Liver (tissue), 9 donors: Measurements from ENCODE around the gene ZNF653. TPM values are rescaled to one million over a fixed set of nuclear protein-coding genes. Genes with fewer than 3 reads are reported as not detected.

Experiments used
- DNase-seq: peaks from one replicate; pipeline ENCODE4 v3.0.0-alpha.2; 2017; ENCODE audit warnings: low spot score
- H3K27ac ChIP-seq, 2 donors: one replicate each; pipeline ENCODE4 v1.7.0; 2013; ENCODE audit warnings: inconsistent platforms in 2 of 2, low read length in 2 of 2, control low read depth in 1 of 2, low read depth in 1 of 2, mild to moderate bottlenecking in 1 of 2
- H3K27me3 ChIP-seq, 4 donors: one replicate each; pipeline versions ENCODE4 v1.6.1 to v1.7.0; 2013; ENCODE audit warnings: low read length in 3 of 4, inconsistent platforms in 1 of 4, mild to moderate bottlenecking in 1 of 4, moderate library complexity in 1 of 4; ENCODE audit not compliant: control insufficient read depth in 4 of 4, insufficient read depth in 4 of 4
- H3K36me3 ChIP-seq, 4 donors: one replicate each; pipeline versions ENCODE4 v1.6.1 to v1.7.0; 2013; ENCODE audit warnings: low read length in 3 of 4, mild to moderate bottlenecking in 3 of 4, low read depth in 1 of 4, moderate library complexity in 1 of 4; ENCODE audit not compliant: control insufficient read depth in 4 of 4, insufficient read depth in 3 of 4
- H3K4me1 ChIP-seq, 4 donors: one replicate each; pipeline versions ENCODE4 v1.6.1 to v1.7.0; 2013; ENCODE audit warnings: low read length in 3 of 4, mild to moderate bottlenecking in 3 of 4, moderate library complexity in 1 of 4; ENCODE audit not compliant: control insufficient read depth in 4 of 4, insufficient read depth in 4 of 4
- H3K4me3 ChIP-seq, 3 donors: one replicate each; pipeline versions ENCODE4 v1.6.1 to v1.7.0; 2013; ENCODE audit warnings: low read length in 3 of 3, control low read depth in 1 of 3, low read depth in 1 of 3, mild to moderate bottlenecking in 1 of 3
- H3K9ac ChIP-seq, 2 donors: one replicate each; pipeline ENCODE4 v1.7.0; 2013; ENCODE audit warnings: low read length in 2 of 2, mild to moderate bottlenecking in 2 of 2, moderate library complexity in 2 of 2, control low read depth in 1 of 2, low read depth in 1 of 2
- H3K9me3 ChIP-seq, 4 donors: one replicate each; pipeline versions ENCODE4 v1.6.1 to v1.7.0; 2013; ENCODE audit warnings: low read length in 3 of 4; ENCODE audit not compliant: control insufficient read depth in 4 of 4
- ATF3 ChIP-seq: IDR thresholded peaks from 2 replicates; pipeline ENCODE4 v1.6.1; 2016; ENCODE audit warnings: antibody characterized with exemption
- CTCF ChIP-seq: fragments of 150-350 bp; IDR thresholded peaks from 2 replicates; pipeline ENCODE4 v1.5.1; 2017; ENCODE audit warnings: improper control_type of control experiment, low read depth, low read length; ENCODE audit not compliant: missing input control
- EGR1 ChIP-seq, 2 donors: IDR thresholded peaks; 2 replicates each; pipeline ENCODE4 v1.6.1; 2016 to 2018; ENCODE audit warnings: antibody characterized with exemption in 2 of 2, low read depth in 2 of 2
- FOXA1 ChIP-seq: IDR thresholded peaks from 2 replicates; pipeline ENCODE4 v1.6.1; 2016; ENCODE audit warnings: antibody characterized with exemption
- FOXA2 ChIP-seq: IDR thresholded peaks from 2 replicates; pipeline ENCODE4 v1.6.1; 2016; ENCODE audit warnings: antibody characterized with exemption
- HNF4G ChIP-seq: IDR thresholded peaks from 2 replicates; pipeline ENCODE4 v1.6.1; 2016; ENCODE audit warnings: antibody characterized with exemption
- JUND ChIP-seq, 2 donors: IDR thresholded peaks; 2 replicates each; pipeline ENCODE4 v1.6.1; 2016; ENCODE audit warnings: antibody characterized with exemption in 2 of 2
- MAX ChIP-seq: IDR thresholded peaks from 2 replicates; pipeline ENCODE4 v1.6.1; 2016; ENCODE audit warnings: antibody characterized with exemption
- NR2F2 ChIP-seq: IDR thresholded peaks from 2 replicates; pipeline ENCODE4 v1.6.1; 2016; ENCODE audit warnings: antibody characterized with exemption
- RAD21 ChIP-seq, 2 donors: IDR thresholded peaks; 2 replicates each; pipeline ENCODE4 v1.6.1; 2016; ENCODE audit warnings: antibody characterized with exemption in 2 of 2, mild to moderate bottlenecking in 2 of 2
- REST ChIP-seq: IDR thresholded peaks from 2 replicates; pipeline ENCODE4 v1.6.1; 2016; ENCODE audit warnings: antibody characterized with exemption, mild to moderate bottlenecking
- RXRA ChIP-seq, 2 donors: IDR thresholded peaks; 2 replicates each; pipeline ENCODE4 v1.6.1; 2017 to 2018; ENCODE audit warnings: antibody characterized with exemption in 2 of 2, mild to moderate bottlenecking in 1 of 2
- SP1 ChIP-seq: IDR thresholded peaks from 2 replicates; pipeline ENCODE4 v1.6.1; 2018; ENCODE audit warnings: antibody characterized with exemption, mild to moderate bottlenecking
- TAF1 ChIP-seq: conservative IDR thresholded peaks from 2 replicates; pipeline ENCODE4 v1.6.1; 2016; ENCODE audit warnings: antibody characterized with exemption, mild to moderate bottlenecking
- YY1 ChIP-seq: IDR thresholded peaks from 2 replicates; pipeline ENCODE4 v1.6.1; 2016; ENCODE audit warnings: antibody characterized with exemption, mild to moderate bottlenecking
- WGBS: extraction: QIAGEN DNeasy Blood & Tissue Kit; methylation state at CpG from one replicate; pipeline ENCODE4 v1.1.7; 2013; 5-methylcytosine and 5-hydroxymethylcytosine counted together
- polyA plus RNA-seq, 2 donors: library from polyadenylated mRNA; stranded (reverse) in 1 of 2; unstranded in 1 of 2; fragments of 200-250 nt in 1 of 2; fragments of >200 nt in 1 of 2; fragmentation: Nextera tagmentation in 1 of 2; extraction: Ambion mirVana in 1 of 2; gene quantifications; one replicate each; pipeline versions ENCODE4 v1.2.1 to v1.2.3, GENCODE V29; 2013 to 2015
- total RNA-seq, 2 donors: library from RNA; depleted of rRNA; stranded (reverse); fragments of >200 nt; gene quantifications; one replicate each; pipeline ENCODE4 v1.2.3, GENCODE V29; 2014
- donor health status: healthy.
- donor health status: healthy.
- donor health status: healthy.
- donor health status: healthy.
- donor health status: healthy.

Gene ZNF653
- total and polyA plus RNA-seq, 4 donors, result 1.3 to 4.6 (median 3.1) TPM

GRCh38 chr19:11499220-11499726 is 6.4 kb downstream of the ZNF653 start (continued):
- no peak for TF ChIP-seq REST
- no peak for TF ChIP-seq FOXA1
- no peak for TF ChIP-seq MAX
- TF ChIP-seq RAD21 (IDR thresholded peaks at IDR 0.05), result no peak
- no peak for TF ChIP-seq EGR1 (IDR thresholded peaks at IDR 0.05; ENCODE audit: low read depth in 2 of 2)
- TF ChIP-seq ATF3, result no peak
- TF ChIP-seq YY1, result no peak
- TF ChIP-seq JUND (IDR thresholded peaks at IDR 0.05), result no peak
- no peak for TF ChIP-seq SP1
- TF ChIP-seq HNF4G, result no peak
- no peak for TF ChIP-seq NR2F2
- TF ChIP-seq TAF1, result no peak
- TF ChIP-seq FOXA2, result no peak

- Histone ChIP-seq H3K4me3 (no peak overlapping the region), H3K9me3 (no peaks in the 10 kb centered on the region), H3K4me1 (peaks cover 0 to 9% (median 1%) of the 10 kb centered on the region in 4 donors), H3K36me3 (peaks cover 0 to 12% (median 4%) of the 10 kb centered on the region in 4 donors), H3K9ac (no peak overlapping the region), H3K27ac (no peak overlapping the region), H3K27me3 (no peaks in the 10 kb centered on the region)
- peak; percentile 76 for DNase-seq
- WGBS, result 79% methylated on average over 17 of the region's 17 CpGs
- TF ChIP-seq EGR1 (IDR thresholded peaks at IDR 0.05; ENCODE audit: low read depth in 2 of 2), result no peak
- peak in 1 of 2 donors; percentile 71 for TF ChIP-seq RAD21 (IDR thresholded peaks at IDR 0.05)
- TF ChIP-seq CTCF, result peak; percentile 39
Measured at GRCh38 chr19:11496391-11497163, 9.1 kb downstream of the ZNF653 start.

GRCh38 chr19:11495885-11496284 is 9.8 kb downstream of the ZNF653 start:
- Histone ChIP-seq H3K36me3 (peaks cover 0 to 12% (median 4%) of the 10 kb centered on the region in 4 donors), H3K27ac (no peak overlapping the region)
- 98% methylated on average over 22 of the region's 22 CpGs for WGBS

More at GRCh38 chr19:11495885-11496284, 9.8 kb downstream of the ZNF653 start:
- DNase-seq, result no peak
- TF ChIP-seq REST, result no peak
- no peak for TF ChIP-seq CTCF
- no peak for TF ChIP-seq SP1
- TF ChIP-seq HNF4G, result no peak
- TF ChIP-seq RXRA (IDR thresholded peaks at IDR 0.05), result no peak
- H3K9me3 ChIP-seq, result no peaks in the 10 kb centered on the region
- H3K27me3 ChIP-seq, result no peaks in the 10 kb centered on the region
- H3K4me1 ChIP-seq, result peaks cover 0 to 14% (median 6%) of the 10 kb centered on the region in 4 donors
- H3K9ac ChIP-seq, result no peak overlapping the region
- H3K4me3 ChIP-seq, result no peak overlapping the region
